GM11168 (cell line): Measurements from ENCODE around the gene RIMKLA.

Experiments used
- in situ Hi-C: fragments of 300-500 bp; cut with MboI; formaldehyde crosslinking; loops from one replicate; pipeline ENCODE4 v1.12.0; 2022; ENCODE audit warnings: low sequenced_read_pairs; ENCODE audit not compliant: unreplicated experiment

Gene RIMKLA, protein sequence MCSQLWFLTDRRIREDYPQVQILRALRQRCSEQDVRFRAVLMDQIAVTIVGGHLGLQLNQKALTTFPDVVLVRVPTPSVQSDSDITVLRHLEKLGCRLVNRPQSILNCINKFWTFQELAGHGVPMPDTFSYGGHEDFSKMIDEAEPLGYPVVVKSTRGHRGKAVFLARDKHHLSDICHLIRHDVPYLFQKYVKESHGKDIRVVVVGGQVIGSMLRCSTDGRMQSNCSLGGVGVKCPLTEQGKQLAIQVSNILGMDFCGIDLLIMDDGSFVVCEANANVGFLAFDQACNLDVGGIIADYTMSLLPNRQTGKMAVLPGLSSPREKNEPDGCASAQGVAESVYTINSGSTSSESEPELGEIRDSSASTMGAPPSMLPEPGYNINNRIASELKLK

GRCh38 chr1:42380586-42381279, at the start of gene RIMKLA:
TSS of gene RIMKLA (plus strand) at chr1:42380792. CDS start at chr1:42380935, 143 bp downstream.
- in situ Hi-C loops, result no loop called here

GRCh38 chr1:42332877-42333276, 47.7 kb upstream of the RIMKLA start:
- in situ Hi-C loops, result loop anchor here (25.0 kb wide), 1 partner anchor 1879 kb away; the partner anchor contains the start of gene DMAP1

DNA sequence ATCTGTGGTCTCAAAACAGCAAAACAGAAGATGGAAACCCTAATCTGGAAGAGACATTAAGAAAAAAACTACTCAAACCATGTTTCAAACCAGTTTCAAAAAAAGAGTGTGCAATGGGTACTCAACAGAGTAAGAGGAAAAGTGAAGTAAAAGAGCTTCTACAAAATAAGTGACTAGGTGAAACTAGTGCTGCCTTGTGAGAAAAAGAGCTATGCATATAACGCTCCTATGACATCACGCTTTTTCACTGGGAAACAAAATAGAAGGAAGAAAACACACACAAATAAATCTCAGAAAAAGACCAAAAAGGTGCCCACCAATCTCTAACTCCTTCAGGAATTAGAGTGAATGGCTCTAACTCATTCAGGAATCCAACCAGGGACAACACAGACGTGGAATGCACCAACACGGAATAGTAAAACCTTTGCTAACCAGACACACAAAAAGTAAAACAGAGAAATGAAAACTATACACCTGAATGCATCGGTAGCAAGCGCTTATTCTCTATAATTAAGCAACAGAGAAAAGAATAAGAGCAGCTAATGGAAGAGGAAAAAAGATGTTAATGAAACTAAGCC, 46.8 kb upstream of the RIMKLA start:
- in situ Hi-C loops, result loop anchor here (25.0 kb wide), 1 partner anchor 1879 kb away; the partner anchor contains the start of gene DMAP1

DNA sequence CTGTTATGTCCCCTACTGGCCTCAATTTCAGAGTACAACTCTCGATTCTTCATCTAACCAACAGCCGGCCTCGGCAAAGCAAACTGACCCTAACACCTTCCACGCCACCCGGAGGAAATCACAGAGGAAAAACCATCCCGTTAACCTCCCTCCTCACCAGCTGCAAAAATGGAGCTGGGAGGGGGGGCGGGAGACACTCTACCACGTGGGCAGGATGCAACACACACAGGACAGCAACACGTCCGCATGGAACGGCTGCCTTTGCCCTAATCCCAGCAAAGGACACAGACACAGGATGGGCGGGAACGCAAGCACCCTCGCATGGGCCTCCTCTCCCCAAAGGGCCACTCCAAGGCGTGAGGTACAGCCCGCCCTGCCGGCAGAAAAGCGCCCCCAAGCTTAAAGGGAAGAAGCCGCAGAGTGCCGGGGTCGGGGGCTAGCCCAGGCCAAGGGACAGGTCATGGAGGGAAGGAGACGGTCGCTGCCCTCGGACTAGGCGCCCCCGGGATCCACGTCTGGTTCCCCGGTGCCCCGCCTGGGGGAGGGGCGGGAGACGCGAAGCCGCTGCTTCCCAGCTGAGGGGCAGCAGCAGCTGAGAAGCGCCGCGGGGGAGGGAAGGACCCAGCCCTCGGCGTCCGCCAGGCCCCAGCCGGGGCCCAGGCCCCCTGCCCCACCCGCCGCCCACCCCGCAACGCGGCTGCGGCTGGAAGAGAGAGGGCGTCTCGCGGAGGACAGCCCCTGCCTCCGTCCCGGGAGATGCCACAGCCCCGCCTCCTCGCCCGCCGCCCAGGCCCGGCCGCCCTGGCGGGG, 46.1 kb upstream of the RIMKLA start:
- in situ Hi-C loops, result loop anchor here (25.0 kb wide), 1 partner anchor 1878 kb away; the partner anchor contains the start of gene DMAP1

DNA sequence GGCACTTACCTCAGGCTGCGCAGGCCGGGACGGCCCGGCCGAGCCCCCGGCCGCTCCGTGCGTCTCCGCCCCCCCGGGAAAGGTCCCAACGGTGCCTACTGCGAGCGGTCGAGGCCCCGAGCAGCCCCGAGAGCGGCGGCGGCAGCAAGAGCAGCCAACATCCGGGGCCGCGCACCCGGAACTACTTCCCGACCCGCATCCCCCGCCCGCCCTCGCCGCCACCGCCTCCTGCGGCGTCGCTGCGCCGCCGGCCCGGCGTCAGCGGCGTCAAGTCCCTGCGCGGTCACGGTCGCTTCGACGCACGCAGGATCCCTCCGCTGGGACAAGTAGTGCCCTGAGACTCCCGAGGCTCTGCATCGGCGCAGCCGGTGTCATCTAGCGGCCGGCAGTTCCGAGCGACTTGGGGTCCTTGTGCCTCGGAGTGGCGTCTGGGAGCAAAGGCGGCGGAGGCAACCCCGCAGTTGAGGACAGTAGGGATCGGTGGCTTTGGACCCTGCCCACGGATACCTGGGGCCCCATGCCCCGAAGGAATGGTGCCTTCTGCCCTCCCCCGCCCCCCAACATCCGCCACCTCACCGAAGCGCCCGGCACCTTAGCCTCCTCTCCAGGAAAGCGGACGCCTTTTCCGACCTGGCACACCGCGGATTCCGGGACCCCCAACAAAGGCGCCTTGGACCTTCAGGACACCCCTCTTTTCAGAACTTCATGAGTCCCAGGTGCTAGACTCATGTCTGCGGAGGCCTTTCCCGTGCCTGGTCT, 45.4 kb upstream of the RIMKLA start, which contains the start of gene FOXJ3:
TSS of gene FOXJ3 (minus strand) at position 186 of the 759 bp plus-strand sequence. CDS start 24,142 bp downstream, outside the sequence.
- in situ Hi-C loops, result loop anchor here (25.0 kb wide), 1 partner anchor 1877 kb away; the partner anchor contains the start of gene DMAP1

GRCh38 chr1:42335809-42336518, 44.6 kb upstream of the RIMKLA start:
- in situ Hi-C loops, result loop anchor here (25.0 kb wide), 1 partner anchor 1876 kb away; the partner anchor contains the start of gene DMAP1

DNA sequence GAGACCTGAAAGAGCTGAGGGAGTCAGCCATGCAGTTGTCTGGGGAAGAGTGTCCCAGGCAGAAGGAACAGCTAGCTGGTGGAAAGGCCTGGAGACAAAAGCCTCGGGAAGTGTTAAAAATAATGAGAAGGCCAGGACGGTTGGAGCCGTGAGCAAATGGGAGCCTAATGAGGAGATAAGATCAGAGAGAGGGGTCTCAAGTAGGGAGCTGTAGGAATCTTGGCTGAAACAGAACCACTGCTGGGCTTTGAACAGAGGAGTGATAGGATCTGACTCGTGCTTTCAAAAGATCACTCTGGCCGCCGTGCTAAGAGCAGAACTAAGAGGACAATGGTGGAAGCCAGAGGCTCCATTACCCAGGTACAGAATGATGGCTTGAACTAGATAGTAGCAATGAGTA, 43.6 kb upstream of the RIMKLA start:
- in situ Hi-C loops, result loop anchor here (25.0 kb wide), 1 partner anchor 1875 kb away; the partner anchor contains the start of gene DMAP1

GRCh38 chr1:42340093-42340492, 40.5 kb upstream of the RIMKLA start:
- in situ Hi-C loops, result loop anchor here (25.0 kb wide), 1 partner anchor 1872 kb away; the partner anchor contains the start of gene DMAP1

- in situ Hi-C loops, result loop anchor here (25.0 kb wide), 1 partner anchor 1871 kb away; the partner anchor contains the start of gene DMAP1
These were observed 39.7 kb upstream of the RIMKLA start for GRCh38 chr1:42340901-42341300.

DNA sequence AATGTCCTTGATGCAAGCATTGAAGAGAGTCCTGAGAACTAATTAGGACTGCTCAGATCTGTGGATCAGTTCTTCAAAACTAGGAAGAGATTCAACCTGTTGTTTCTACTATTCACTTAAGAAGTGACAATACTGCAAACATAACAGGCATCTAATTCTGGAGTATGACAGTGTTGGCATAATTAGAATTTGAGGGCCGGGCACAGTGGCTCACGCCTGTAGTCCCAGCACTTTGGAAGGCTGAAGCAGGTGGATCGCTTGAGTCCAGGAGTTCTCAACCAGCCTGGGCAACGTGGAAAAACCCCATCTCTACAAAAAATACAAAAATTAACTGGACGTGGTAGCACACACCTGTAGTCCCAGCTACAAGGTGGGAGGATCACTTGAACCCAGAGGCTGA, 37.5 kb upstream of the RIMKLA start:
- in situ Hi-C loops, result loop anchor here (25.0 kb wide), 1 partner anchor 1869 kb away; the partner anchor contains the start of gene DMAP1

GRCh38 chr1:42348498-42348897, 32.1 kb upstream of the RIMKLA start:
- in situ Hi-C loops, result loop anchor here (25.0 kb wide), 1 partner anchor 1864 kb away; the partner anchor contains the start of gene DMAP1

DNA sequence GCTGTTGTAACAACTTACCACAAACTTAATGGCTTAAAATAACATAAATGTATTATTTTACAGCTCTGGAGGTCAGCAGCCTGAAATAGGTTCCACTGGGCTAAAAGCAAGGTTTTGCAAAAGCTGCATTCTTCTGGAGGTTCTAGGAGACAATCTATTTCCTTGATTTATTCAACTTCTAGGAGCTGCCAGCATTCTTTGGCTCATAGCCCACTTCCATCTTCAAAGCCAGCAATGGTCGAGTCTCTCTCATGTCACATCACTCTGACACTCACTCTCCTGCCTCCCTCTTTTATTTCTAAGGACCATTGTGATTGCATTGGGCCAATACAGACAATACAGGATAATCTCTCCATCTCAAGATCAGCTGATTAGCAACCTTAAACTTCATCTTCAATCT, 30.5 kb upstream of the RIMKLA start:
- in situ Hi-C loops, result no loop called here

DNA sequence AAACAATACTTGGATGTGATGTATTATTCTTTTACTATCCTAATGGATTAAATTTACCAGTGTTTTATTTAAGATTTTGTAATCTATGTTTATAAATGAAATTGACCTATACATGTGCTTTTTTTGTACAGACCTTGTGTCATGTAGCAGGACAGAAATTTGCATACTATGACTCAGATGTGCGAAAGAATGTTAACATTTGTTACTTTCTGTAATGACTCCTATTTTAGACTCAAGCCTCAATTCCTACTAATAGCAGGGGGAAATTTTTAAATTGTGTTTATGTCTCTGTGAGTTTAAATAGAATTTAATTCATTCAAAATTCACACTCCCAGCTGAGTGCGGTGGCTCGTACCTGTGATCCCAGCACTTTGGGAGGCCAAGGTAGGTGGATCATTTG, 21.8 kb upstream of the RIMKLA start:
- in situ Hi-C loops, result no loop called here

DNA sequence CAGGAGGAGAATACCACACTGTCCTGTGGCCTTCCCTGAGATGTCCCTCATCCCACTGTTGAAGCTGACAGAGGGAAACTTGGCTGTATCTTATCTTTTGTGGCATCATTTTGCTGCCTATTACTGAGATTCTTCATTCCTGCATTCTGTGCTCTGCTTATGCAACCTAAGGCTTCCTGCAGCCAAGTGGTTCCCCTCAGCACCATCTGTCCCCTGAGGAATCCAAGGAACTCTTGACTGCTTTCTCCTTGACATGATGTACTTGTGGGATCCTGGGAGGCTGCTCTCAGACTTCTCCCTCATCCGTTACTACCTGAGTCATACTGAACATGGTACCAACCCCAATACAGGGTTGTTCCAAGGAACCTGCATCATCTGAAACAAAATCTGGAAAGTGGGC, 21.1 kb upstream of the RIMKLA start:
- in situ Hi-C loops, result no loop called here

GRCh38 chr1:42364089-42364488, 16.5 kb upstream of the RIMKLA start:
- in situ Hi-C loops, result no loop called here

- in situ Hi-C loops, result no loop called here
These were observed 16.1 kb upstream of the RIMKLA start for GRCh38 chr1:42364542-42364941.

DNA sequence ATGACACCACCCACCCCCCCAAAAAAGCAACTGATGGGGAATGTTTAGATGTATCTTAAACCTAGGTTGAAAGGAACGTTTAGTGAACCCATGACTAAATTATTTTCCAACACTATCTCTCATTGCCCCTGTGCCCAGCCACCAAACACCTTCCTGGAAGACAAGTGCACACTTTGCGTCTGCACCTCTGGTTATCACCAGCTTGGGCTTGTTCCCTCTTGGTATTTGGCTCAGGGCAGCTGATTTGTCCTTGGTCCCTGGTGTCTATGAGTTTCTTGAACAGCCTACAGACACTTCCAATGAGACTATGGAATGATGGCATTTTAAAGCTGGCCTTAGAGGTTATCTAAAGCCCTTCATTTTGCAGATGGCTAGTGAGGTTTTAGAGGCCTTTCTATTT, 15.5 kb upstream of the RIMKLA start:
- in situ Hi-C loops, result no loop called here
